K562 (cell line): ENCODE data around the gene ADAM23.

ENCODE experiments used
- SMAD4 ChIP-seq: fragments of 250-450 bp; sonication (Bioruptor Pico); conservative IDR thresholded peaks from 2 replicates; pipeline ENCODE4 v1.8.0; 2021; ENCODE audit warnings: inconsistent platforms, mild to moderate bottlenecking, moderate library complexity
- ZEB2 ChIP-seq: fragments of 450-650 bp; IDR thresholded peaks from 2 replicates; pipeline ENCODE4 v1.6.1; 2016
- TF ChIP-seq, protein P1 (sequence below): sonication (generic); formaldehyde crosslinking; IDR thresholded peaks from 2 replicates; pipeline ENCODE4 v1.8.1; 2023; ENCODE audit warnings: mild to moderate bottlenecking, missing genetic modification reagents
- TF ChIP-seq, protein P2 (sequence below): fragments of 450-650 bp; formaldehyde crosslinking; IDR thresholded peaks from 2 replicates; pipeline ENCODE4 v1.4.0; 2020; ENCODE audit warnings: mild to moderate bottlenecking, mixed read lengths

GRCh38 chr2:206572725-206573124 is 129.4 kb downstream of the ADAM23 start:
- TF ChIP-seq ZEB2: no peak
- no peak for TF ChIP-seq SMAD4 (CRISPR knock-in tag)
- TF ChIP-seq, protein P1, sequence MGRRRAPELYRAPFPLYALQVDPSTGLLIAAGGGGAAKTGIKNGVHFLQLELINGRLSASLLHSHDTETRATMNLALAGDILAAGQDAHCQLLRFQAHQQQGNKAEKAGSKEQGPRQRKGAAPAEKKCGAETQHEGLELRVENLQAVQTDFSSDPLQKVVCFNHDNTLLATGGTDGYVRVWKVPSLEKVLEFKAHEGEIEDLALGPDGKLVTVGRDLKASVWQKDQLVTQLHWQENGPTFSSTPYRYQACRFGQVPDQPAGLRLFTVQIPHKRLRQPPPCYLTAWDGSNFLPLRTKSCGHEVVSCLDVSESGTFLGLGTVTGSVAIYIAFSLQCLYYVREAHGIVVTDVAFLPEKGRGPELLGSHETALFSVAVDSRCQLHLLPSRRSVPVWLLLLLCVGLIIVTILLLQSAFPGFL (CRISPR knock-in tag): no peak
- TF ChIP-seq, protein P2, sequence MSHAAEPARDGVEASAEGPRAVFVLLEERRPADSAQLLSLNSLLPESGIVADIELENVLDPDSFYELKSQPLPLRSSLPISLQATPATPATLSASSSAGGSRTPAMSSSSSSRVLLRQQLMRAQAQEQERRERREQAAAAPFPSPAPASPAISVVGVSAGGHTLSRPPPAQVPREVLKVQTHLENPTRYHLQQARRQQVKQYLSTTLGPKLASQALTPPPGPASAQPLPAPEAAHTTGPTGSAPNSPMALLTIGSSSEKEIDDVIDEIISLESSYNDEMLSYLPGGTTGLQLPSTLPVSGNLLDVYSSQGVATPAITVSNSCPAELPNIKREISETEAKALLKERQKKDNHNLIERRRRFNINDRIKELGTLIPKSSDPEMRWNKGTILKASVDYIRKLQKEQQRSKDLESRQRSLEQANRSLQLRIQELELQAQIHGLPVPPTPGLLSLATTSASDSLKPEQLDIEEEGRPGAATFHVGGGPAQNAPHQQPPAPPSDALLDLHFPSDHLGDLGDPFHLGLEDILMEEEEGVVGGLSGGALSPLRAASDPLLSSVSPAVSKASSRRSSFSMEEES (CRISPR knock-in tag): no peak
